Embryonic facial prominence (tissue), 1 donor: Measurements from ENCODE around the gene ZNF577.
"Not testable (repeated sequence)": the region's sequence is repeated elsewhere in the genome, so short reads cannot be mapped to it uniquely, and the experiment has no call there.

Experiments
- DNase-seq: peaks from one replicate; pipeline ENCODE4 v3.0.0-alpha.2; 2016; ENCODE audit errors: extremely low spot score

ZNF577 gene

GRCh38 chr19:51887522-51888498 lies at the start of gene ZNF577:
Gene ZNF577, minus strand, starts transcription at chr19:51887951. Its CDS starts 7,569 bp downstream, at chr19:51880382.
- DNase-seq, result peak; percentile 85

DNA sequence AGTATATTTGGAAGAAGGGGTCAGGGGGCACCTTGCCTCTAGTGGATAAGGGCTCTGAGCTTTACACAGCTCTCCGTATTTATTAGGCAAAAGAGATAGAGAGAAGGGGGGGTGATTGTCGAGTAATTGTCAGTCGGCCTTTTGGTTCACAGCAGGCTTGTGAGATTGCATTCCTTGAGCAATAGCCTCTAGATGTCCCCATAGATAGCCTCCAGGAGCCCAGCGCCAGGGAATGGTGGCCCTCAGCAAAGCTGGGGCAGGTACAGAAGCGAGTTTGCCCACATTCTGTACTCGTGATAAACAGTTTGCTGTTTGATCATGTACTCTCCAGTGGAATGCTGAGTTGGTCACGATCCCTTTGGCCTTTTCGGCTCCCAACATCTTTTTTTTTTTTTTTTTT lies 44.2 kb upstream of the ZNF577 start:
- no peak for DNase-seq

DNA sequence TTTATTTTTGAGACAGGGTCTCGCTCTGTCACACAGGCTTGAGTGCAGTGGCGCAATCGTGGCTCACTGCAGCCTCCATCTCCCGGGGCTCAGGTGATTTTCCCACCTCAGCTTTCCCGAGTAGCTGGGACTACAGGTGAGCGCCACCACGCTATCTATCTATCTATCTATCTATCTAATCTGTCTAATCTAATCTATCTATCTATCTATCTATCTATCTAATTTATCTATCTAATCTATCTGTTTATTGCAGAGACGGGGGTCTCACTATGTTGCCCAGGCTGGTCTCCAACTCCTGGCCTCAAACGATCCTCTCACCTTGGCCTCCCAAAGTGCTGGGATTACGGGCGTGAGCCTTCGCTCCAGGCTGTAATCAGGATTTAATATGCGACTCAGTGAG lies 40.1 kb upstream of the ZNF577 start:
- DNase-seq, result no peak

DNA sequence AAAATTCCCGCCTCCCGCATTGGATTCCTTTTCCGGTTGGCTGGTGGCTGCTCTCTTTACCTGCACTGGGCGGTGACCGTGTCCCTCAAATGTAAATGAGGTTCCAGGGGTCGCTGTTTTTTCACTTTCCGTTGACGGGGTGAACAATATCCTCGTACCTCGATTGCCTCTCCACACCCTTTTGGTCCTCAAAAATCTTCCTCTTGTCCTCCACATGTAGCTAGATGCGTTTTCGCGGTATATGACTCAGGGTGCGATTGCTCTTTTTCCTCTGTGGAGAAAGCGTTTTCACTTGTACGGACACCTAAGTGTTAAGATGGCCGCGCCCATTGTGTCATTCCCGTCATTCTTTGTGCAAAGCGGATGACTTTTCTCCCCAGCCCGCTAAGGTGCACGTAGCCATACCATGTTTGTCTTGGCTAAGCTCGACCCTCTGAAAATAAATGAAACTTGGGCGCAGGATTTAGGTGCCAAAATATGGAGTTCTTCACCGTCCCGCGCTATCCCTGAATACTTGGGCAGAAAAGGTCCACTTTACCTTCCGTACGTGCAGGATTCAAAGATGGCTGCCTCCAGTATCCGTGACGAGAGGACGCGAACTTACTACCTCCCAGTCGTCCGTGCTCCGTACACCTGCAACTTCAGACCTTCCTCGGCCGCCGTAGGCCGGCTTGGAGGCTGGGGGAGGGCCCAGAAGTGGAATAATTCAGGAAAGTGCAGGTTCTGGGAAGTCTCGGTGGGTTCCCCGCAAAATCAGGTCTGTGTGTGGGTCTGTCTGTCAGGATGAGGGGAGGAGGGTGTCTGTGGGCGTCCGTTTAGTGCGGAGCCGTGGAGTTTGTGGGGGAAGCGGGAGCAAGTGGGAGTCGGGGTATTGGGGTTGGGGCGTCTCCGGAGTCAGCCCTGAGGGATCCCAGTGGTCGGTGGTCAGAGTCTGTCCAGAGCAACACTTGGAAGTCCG lies 39.3 kb upstream of the ZNF577 start, which contains the start of gene ZNF613:
Gene ZNF613 (plus strand): TSS at position 689 of the 958 bp plus-strand sequence. CDS start 8,749 bp downstream, outside the sequence.
- DNase-seq, result peak; percentile 92

DNA sequence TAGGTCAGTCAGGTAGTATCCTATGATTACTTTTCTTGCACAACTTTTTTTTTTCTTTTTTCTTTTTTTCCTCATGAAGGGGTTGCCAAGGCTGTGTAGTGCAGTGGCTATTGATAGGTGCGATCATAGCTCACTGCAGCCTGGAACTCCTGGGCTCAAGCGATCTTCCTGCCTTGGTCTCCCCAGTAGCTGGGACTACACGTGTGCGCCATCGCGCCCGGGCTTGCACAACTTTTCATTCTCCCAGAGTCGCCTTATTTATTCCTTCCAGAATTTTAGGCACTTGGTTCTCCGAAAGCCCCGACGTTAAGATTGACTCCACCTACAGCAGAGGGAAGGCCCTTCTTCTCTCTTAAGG lies 38.7 kb upstream of the ZNF577 start:
- no peak for DNase-seq

- no peak for DNase-seq
Measured at GRCh38 chr19:51921949-51922348, 34.2 kb upstream of the ZNF577 start.

GRCh38 chr19:51919606-51920005 lies 31.9 kb upstream of the ZNF577 start:
- no peak for DNase-seq

- DNase-seq, result no peak
Measured at GRCh38 chr19:51916167-51916566, 28.4 kb upstream of the ZNF577 start.

DNA sequence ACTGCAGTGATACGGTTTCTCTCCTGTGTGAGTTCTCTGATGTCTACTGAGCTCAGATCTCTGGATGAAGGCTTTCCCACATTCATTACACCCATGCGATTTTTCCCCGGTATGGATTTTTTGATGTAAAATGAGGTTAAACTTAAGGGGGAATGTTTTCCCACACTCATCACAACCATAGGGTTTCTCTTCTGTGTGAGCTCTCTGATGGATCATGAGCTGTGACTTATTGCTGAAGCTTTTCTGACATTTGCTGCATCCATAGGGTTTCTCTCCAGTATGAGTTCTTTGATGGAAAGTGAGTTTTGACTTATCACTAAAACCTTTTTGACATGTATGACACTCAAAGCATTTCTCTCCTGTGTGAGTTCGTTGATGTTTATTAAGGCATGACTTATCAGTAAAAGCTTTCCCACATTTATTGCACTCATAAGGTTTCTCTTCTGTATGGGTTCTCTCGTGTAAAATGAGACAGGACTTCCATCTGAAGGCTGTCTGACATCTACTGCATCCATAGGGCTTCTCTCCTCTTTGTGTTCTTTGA lies 27.6 kb upstream of the ZNF577 start:
- DNase-seq, result no peak

DNA sequence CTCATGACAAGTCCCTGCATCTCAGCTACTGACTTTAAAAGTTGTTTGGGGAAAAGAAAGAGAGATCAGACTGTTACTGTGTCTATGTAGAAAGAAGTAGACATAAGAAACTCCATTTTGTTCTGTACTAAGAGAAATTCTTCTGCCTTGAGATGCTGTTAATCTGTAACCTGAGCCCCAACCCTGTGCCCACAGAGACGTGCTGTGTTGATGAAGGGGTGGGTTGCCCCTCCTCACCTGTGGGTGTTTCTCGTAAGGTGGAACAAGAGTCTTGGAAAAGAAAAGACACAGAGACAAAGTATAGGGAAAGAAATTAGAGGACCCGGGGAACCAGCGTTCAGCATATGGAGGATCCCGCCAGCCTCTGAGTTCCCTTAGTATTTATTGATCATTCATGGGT lies 20.2 kb upstream of the ZNF577 start:
- not testable (repeated sequence) for DNase-seq

- DNase-seq, result not testable (repeated sequence)
Measured at GRCh38 chr19:51906108-51906507, 18.4 kb upstream of the ZNF577 start.

DNA sequence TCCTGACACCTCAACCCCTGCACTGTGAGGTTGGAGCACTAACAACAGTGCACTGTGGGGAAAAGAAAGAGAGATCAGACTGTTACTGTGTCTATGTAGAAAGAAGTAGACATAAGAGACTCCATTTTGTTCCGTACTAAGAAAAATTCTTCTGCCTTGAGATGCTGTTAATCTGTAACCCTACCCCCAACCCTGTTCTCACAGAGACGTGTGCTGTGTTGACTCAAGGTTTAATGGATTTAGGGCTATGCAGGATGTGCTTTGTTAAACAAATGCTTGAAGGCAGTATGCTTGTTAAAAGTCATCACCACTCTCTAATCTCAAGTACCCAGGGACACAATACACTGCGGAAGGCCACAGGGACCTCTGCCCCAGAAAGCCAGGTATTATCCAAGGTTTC lies 17.9 kb upstream of the ZNF577 start:
- DNase-seq, result not testable (repeated sequence)

GRCh38 chr19:51905206-51905605 lies 17.5 kb upstream of the ZNF577 start:
- no peak for DNase-seq

DNA sequence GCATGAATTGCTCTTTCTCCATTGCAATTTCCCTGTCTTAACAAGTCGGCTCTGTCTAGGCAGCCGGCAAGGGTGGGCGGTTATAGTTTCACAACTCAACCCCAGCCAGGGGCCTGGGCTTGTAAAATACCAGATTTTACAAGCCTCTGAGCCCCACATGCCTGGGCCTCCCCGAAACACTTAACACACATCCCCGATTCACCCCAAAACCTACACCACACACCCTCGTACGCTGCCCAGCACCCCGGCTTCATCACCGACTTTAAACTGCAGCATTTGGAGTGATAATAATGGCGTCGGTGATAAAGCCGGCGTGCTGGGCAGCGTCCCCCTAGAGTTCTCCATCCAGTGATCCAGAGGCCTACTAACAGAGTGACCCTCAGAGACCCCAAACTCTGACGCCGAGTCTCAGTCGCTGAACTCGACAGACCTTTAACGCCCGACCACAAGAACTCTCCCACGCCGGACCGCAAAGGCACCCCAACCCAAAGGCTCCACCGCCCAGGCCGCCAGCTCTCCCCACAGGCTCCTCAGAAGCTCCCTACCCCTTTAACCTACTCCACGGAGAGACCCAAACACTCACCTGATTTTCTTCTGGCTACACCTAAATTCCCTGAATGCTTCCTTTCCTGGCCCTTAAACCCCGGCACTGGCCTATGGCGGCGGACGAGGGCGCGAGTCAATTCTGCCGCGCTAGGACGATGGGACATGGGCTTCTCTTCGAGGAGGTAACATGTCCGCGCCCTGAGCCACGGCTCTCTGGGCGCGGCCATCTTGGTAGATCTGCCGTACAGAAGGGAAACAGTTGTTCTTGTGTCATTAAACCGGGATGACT lies 16.8 kb upstream of the ZNF577 start, which contains the start of gene ZNF649:
Gene ZNF649 (minus strand): TSS at position 687 of the 835 bp plus-strand sequence. CDS start 4,910 bp downstream, outside the sequence.
- peak; percentile 60 for DNase-seq

- DNase-seq, result no peak
Measured at GRCh38 chr19:51903192-51903591, 15.4 kb upstream of the ZNF577 start.

GRCh38 chr19:51901860-51902259 lies 14.1 kb upstream of the ZNF577 start:
- DNase-seq, result no peak

- no peak for DNase-seq
Measured at GRCh38 chr19:51891193-51891747, 3.5 kb upstream of the ZNF577 start.

- no peak for DNase-seq
Measured at GRCh38 chr19:51889934-51890333, 2.2 kb upstream of the ZNF577 start.

GRCh38 chr19:51884713-51885112 lies 3.0 kb downstream of the ZNF577 start:
- no peak for DNase-seq

DNA sequence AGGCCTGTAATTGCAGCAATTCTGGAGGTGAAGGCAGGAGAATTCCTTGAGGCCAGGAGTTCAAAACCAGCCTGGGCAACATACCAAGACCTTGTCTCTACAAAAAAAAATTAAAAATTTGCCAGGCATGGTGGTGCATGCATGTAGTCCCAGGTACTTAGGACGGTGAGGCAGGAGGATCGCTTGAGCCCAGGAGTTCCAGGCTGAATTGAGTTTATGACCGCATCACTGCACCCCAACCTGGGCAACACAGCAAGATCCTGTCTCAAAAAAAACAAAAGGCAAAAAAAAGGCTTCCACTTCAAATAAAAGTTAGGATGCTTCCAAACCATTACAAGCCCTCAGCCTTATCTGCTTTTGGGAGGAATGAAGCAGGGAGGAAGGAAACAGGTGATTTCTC lies 5.2 kb downstream of the ZNF577 start:
- DNase-seq, result no peak

DNA sequence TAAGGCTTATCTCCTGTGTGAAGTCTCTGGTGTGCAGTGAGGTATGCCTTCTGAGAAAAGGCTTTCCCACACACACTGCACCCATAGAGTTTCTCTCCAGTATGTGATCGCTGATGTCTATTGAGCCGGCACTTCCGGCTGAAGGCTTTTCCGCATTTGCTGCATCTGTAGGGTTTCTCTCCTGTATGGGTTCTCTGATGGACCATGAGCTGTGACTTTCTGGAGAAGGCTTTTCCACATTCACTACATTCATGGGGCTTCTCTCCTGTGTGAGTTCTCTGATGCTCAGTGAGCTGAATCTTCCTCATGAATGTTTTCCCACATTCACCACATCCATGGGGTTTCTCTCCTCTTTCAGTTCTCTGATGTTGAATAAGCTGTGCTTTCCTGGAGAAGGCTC lies 14.7 kb downstream of the ZNF577 start:
- DNase-seq, result no peak
